HEK293 (cell line): ENCODE measurements around the gene INO80E.

Experiments
- CTCF ChIA-PET: fragments of 350-600 bp; formaldehyde crosslinking; extraction: SDS; loops from one replicate; lab custom pipeline; 2021; ENCODE audit warnings: antibody characterized with exemption; lab: Yijun Ruan, JAX
- POLR2A ChIA-PET: fragments of 300-600 bp; formaldehyde crosslinking; extraction: SDS; loops from one replicate; lab custom pipeline; 2020; ENCODE audit warnings: antibody characterized with exemption, inconsistent platforms; lab: Yijun Ruan, JAX
- H3K27ac ChIP-seq: fragments of 200-500 bp; sonication (Bioruptor generic); 2 replicates; pipeline ENCODE4 v1.5.1; 2014; ENCODE audit warnings: low read depth, low read length, control low read depth, inconsistent platforms; ENCODE audit errors: extremely low read depth
- H3K36me3 ChIP-seq, 2 experiments: fragments of 200-500 bp in 1 of 2; sonication (Bioruptor generic) in 1 of 2; 1 replicate in 1 of 2; 2 replicates in 1 of 2; pipeline ENCODE4 v1.5.1; 2014 to 2017; ENCODE audit warnings: inconsistent platforms in 2 of 2, low read length in 2 of 2; ENCODE audit not compliant: control insufficient read depth in 2 of 2, insufficient read depth in 1 of 2
- H3K4me1 ChIP-seq: fragments of 200-500 bp; sonication (Bioruptor generic); 2 replicates; pipeline ENCODE4 v1.5.1; 2014; ENCODE audit warnings: mild to moderate bottlenecking, low read length, inconsistent platforms; ENCODE audit not compliant: control insufficient read depth, insufficient read depth
- H3K4me3 ChIP-seq: 2 replicates; pipeline ENCODE4 v1.5.1; 2011; ENCODE audit warnings: low read depth, mild to moderate bottlenecking, control low read depth, low read length, moderate library complexity
- H3K9me3 ChIP-seq: fragments of 200-500 bp; sonication (Bioruptor generic); 2 replicates; pipeline ENCODE4 v1.5.1; 2014; ENCODE audit warnings: low read depth, low read length, inconsistent platforms; ENCODE audit not compliant: control insufficient read depth, insufficient read depth
- FEZF1 ChIP-seq: fragments of 450-650 bp; formaldehyde crosslinking; IDR thresholded peaks from 2 replicates; pipeline ENCODE4 v1.5.1; 2016; ENCODE audit warnings: missing biosample characterization, missing genetic modification characterization
- GLIS2 ChIP-seq: fragments of 450-650 bp; formaldehyde crosslinking; IDR thresholded peaks from 2 replicates; pipeline ENCODE4 v1.5.1; 2016; ENCODE audit warnings: missing biosample characterization, missing genetic modification characterization
- KLF1 ChIP-seq: fragments of 450-650 bp; formaldehyde crosslinking; IDR thresholded peaks from 2 replicates; pipeline ENCODE4 v1.5.1; 2016; ENCODE audit warnings: missing biosample characterization, missing genetic modification characterization
- KLF8 ChIP-seq: fragments of 450-650 bp; formaldehyde crosslinking; IDR thresholded peaks from 2 replicates; pipeline ENCODE4 v1.5.1; 2016; ENCODE audit warnings: missing biosample characterization, missing genetic modification characterization
- KLF9 ChIP-seq: fragments of 450-650 bp; formaldehyde crosslinking; IDR thresholded peaks from 2 replicates; pipeline ENCODE4 v1.5.1; 2016; ENCODE audit warnings: missing biosample characterization, missing genetic modification characterization, low read depth
- PRDM6 ChIP-seq: fragments of 450-650 bp; formaldehyde crosslinking; IDR thresholded peaks from 2 replicates; pipeline ENCODE4 v1.5.1; 2017; ENCODE audit warnings: missing biosample characterization, missing genetic modification characterization
- SETDB1 ChIP-seq: IDR thresholded peaks from one replicate; pipeline ENCODE4 v1.6.1; 2017; ENCODE audit warnings: mild to moderate bottlenecking, low read length, moderate library complexity, mixed read lengths; ENCODE audit not compliant: insufficient read length
- TCF7L2 ChIP-seq: IDR thresholded peaks from 2 replicates; pipeline ENCODE4 v1.6.1; 2011; ENCODE audit warnings: low read depth, mild to moderate bottlenecking, inconsistent platforms, low read length, moderate library complexity, borderline replicate concordance
- TSHZ1 ChIP-seq: fragments of 450-650 bp; formaldehyde crosslinking; IDR thresholded peaks from 2 replicates; pipeline ENCODE4 v1.5.1; 2016; ENCODE audit warnings: missing biosample characterization, missing genetic modification characterization, borderline replicate concordance
- YY2 ChIP-seq: fragments of 450-650 bp; formaldehyde crosslinking; IDR thresholded peaks from 2 replicates; pipeline ENCODE4 v1.5.1; 2016; ENCODE audit warnings: missing biosample characterization, missing genetic modification characterization
- ZNF114 ChIP-seq: fragments of 450-650 bp; formaldehyde crosslinking; IDR thresholded peaks from 2 replicates; pipeline ENCODE4 v1.5.0; 2017; ENCODE audit warnings: missing biosample characterization, missing genetic modification characterization
- ZNF214 ChIP-seq: fragments of 450-650 bp; formaldehyde crosslinking; IDR thresholded peaks from 2 replicates; pipeline ENCODE4 v1.5.1; 2017; ENCODE audit warnings: missing biosample characterization, mild to moderate bottlenecking, missing genetic modification characterization, borderline replicate concordance
- ZNF239 ChIP-seq: fragments of 450-650 bp; formaldehyde crosslinking; IDR thresholded peaks from 2 replicates; pipeline ENCODE4 v1.5.1; 2016; ENCODE audit warnings: missing biosample characterization, missing genetic modification characterization
- ZNF350 ChIP-seq: fragments of 450-650 bp; formaldehyde crosslinking; IDR thresholded peaks from 2 replicates; pipeline ENCODE4 v1.5.0; 2017; ENCODE audit warnings: missing biosample characterization, mild to moderate bottlenecking, missing genetic modification characterization
- ZNF37A ChIP-seq: fragments of 450-650 bp; IDR thresholded peaks from 2 replicates; pipeline ENCODE4 v1.5.1; 2018; ENCODE audit warnings: missing biosample characterization, missing genetic modification characterization
- ZNF426 ChIP-seq: fragments of 450-650 bp; formaldehyde crosslinking; IDR thresholded peaks from 2 replicates; pipeline ENCODE4 v1.5.1; 2017; ENCODE audit warnings: missing biosample characterization, missing genetic modification characterization, mild to moderate bottlenecking, inconsistent platforms, moderate library complexity
- ZNF530 ChIP-seq: fragments of 450-650 bp; formaldehyde crosslinking; IDR thresholded peaks from 2 replicates; pipeline ENCODE4 v1.5.1; 2016; ENCODE audit warnings: low read depth, missing biosample characterization, missing genetic modification characterization
- ZNF544 ChIP-seq: fragments of 450-650 bp; formaldehyde crosslinking; IDR thresholded peaks from 2 replicates; pipeline ENCODE4 v1.5.0; 2017; ENCODE audit warnings: missing biosample characterization, missing genetic modification characterization
- ZNF548 ChIP-seq: fragments of 450-650 bp; formaldehyde crosslinking; IDR thresholded peaks from 2 replicates; pipeline ENCODE4 v1.5.1; 2016; ENCODE audit warnings: missing biosample characterization, missing genetic modification characterization
- ZNF555 ChIP-seq: fragments of 450-650 bp; formaldehyde crosslinking; conservative IDR thresholded peaks from 2 replicates; pipeline ENCODE4 v1.5.1; 2017; ENCODE audit warnings: missing biosample characterization, mild to moderate bottlenecking, missing genetic modification characterization, inconsistent platforms
- ZNF629 ChIP-seq: fragments of 450-650 bp; formaldehyde crosslinking; IDR thresholded peaks from 2 replicates; pipeline ENCODE4 v1.5.1; 2017; ENCODE audit warnings: missing biosample characterization, missing genetic modification characterization
- ZNF658 ChIP-seq: fragments of 450-650 bp; formaldehyde crosslinking; IDR thresholded peaks from 2 replicates; pipeline ENCODE4; 2016; ENCODE audit warnings: missing biosample characterization, missing genetic modification characterization
- ZNF677 ChIP-seq: fragments of 450-650 bp; IDR thresholded peaks from 2 replicates; pipeline ENCODE4 v1.5.0; 2018; ENCODE audit warnings: missing biosample characterization, mild to moderate bottlenecking, missing genetic modification characterization, moderate library complexity
- ZNF791 ChIP-seq: fragments of 450-650 bp; formaldehyde crosslinking; IDR thresholded peaks from 2 replicates; pipeline ENCODE4 v1.5.1; 2016; ENCODE audit warnings: missing biosample characterization, missing genetic modification characterization
- ZNF830 ChIP-seq: fragments of 450-650 bp; IDR thresholded peaks from 2 replicates; pipeline ENCODE4 v1.5.0; 2018; ENCODE audit warnings: missing biosample characterization, missing genetic modification characterization, low read depth, mild to moderate bottlenecking, moderate library complexity
- ZNF843 ChIP-seq: fragments of 450-650 bp; formaldehyde crosslinking; IDR thresholded peaks from 2 replicates; pipeline ENCODE4 v1.5.1; 2016; ENCODE audit warnings: missing biosample characterization, missing genetic modification characterization
- TF ChIP-seq, protein P1 (sequence below): fragments of 450-650 bp; formaldehyde crosslinking; IDR thresholded peaks from 2 replicates; pipeline ENCODE4 v1.5.1; 2016; ENCODE audit warnings: missing biosample characterization, missing genetic modification characterization
- TF ChIP-seq, protein P2 (sequence below): fragments of 450-650 bp; formaldehyde crosslinking; IDR thresholded peaks from 2 replicates; pipeline ENCODE4 v1.5.1; 2016; ENCODE audit warnings: missing biosample characterization, missing genetic modification characterization
- TF ChIP-seq, protein P3 (sequence below): fragments of 450-650 bp; formaldehyde crosslinking; IDR thresholded peaks from 2 replicates; pipeline ENCODE4 v1.5.1; 2016; ENCODE audit warnings: missing biosample characterization, missing genetic modification characterization

Gene INO80E

DNA sequence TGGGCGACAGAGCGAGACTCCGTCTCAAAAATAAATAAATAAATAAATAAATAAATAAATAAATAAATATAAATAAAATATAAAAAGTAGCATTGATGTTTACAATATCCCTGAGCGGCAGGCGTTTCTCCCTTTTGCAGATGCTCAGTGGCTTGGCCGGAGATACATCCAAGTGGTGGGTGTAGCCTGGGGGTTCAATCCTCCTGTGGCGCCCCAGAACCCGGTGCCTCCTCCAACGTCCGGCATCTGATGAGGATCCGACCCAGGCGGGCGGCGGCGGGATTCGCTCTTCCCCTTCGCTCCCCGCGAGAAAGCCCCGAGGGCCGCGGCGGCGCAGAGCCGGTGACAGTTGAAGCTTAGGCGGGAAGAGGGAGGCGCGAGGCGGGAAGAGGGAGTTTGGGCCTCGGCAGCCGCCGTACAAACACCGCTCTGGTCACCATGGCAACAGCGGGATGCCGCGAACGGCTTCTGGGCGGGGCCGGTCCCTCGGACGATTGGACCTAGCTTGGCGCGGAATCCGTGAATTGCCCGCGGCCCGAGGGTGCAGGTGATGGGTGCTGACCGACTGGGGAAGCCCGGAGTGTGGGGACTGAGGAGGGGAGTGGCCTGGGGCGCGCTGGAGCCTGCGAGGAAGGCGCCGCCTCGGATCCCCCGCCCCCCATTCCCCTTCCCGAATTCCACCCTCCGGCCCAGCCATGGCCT lies 56.8 kb downstream of the INO80E start:
- CTCF ChIA-PET = interaction anchor here (0.6 to 1.8 kb wide), 4 partner anchors 20 to 1491 kb away, joined by 3 to 16 read pairs (median 4); partner anchors contain the start of gene TLCD3B
- POLR2A ChIA-PET = interaction anchor here (0.7 to 6.5 kb wide), 10 partner anchors 9 to 606 kb away, joined by 3 to 66 read pairs (median 4); partner anchors contain the start of genes ALDOA, CORO1A, FBRS and PPP4C
- no peak for TF ChIP-seq ZNF677
- no peak for TF ChIP-seq ZNF830 (tag by site-specific recombination)
- TF ChIP-seq ZNF548 (tag by site-specific recombination) = no peak
- TF ChIP-seq, protein P1, sequence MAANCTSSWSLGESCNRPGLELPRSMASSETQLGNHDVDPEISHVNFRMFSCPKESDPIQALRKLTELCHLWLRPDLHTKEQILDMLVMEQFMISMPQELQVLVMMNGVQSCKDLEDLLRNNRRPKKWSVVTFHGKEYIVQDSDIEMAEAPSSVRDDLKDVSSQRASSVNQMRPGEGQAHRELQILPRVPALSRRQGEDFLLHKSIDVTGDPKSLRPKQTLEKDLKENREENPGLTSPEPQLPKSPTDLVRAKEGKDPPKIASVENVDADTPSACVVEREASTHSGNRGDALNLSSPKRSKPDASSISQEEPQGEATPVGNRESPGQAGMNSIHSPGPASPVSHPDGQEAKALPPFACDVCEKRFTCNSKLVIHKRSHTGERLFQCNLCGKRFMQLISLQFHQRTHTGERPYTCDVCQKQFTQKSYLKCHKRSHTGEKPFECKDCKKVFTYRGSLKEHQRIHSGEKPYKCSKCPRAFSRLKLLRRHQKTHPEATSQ = peak; percentile 66
- peak; percentile 94; the same call in 1 of the 2 replicates for TF ChIP-seq ZNF530
- no peak for TF ChIP-seq YY2
- no peak for TF ChIP-seq ZNF350
- TF ChIP-seq ZNF37A (tag by site-specific recombination) = no peak
- peak; percentile 87 for TF ChIP-seq ZNF791 (tag by site-specific recombination)
- no peak; the same call in 1 of the 2 replicates for TF ChIP-seq FEZF1 (tag by site-specific recombination)
- TF ChIP-seq ZNF658 = no peak
- peak; percentile 87 for TF ChIP-seq TSHZ1 (tag by site-specific recombination)
- TF ChIP-seq, protein P2, sequence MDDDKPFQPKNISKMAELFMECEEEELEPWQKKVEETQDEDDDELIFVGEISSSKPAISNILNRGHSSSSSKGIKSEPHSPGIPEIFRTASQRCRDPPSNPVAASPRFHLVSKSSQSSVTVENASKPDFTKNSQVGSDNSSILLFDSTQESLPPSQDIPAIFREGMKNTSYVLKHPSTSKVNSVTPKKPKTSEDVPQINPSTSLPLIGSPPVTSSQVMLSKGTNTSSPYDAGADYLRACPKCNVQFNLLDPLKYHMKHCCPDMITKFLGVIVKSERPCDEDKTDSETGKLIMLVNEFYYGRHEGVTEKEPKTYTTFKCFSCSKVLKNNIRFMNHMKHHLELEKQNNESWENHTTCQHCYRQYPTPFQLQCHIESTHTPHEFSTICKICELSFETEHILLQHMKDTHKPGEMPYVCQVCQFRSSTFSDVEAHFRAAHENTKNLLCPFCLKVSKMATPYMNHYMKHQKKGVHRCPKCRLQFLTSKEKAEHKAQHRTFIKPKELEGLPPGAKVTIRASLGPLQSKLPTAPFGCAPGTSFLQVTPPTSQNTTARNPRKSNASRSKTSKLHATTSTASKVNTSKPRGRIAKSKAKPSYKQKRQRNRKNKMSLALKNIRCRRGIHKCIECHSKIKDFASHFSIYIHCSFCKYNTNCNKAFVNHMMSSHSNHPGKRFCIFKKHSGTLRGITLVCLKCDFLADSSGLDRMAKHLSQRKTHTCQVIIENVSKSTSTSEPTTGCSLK (tag by site-specific recombination) = no peak
- TF ChIP-seq, protein P3, sequence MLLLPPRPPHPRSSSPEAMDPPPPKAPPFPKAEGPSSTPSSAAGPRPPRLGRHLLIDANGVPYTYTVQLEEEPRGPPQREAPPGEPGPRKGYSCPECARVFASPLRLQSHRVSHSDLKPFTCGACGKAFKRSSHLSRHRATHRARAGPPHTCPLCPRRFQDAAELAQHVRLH (tag by site-specific recombination) = peak; percentile 87; the same call in 1 of the 2 replicates
- TF ChIP-seq ZNF555 = peak; percentile 99
- no peak for TF ChIP-seq PRDM6 (tag by site-specific recombination)
- TF ChIP-seq KLF1 (tag by site-specific recombination) = peak; percentile 87
- TF ChIP-seq ZNF544 = no peak
- peak; percentile 95 for TF ChIP-seq KLF8
- peak; percentile 100 for TF ChIP-seq ZNF426 (tag by site-specific recombination)
- TF ChIP-seq GLIS2 (tag by site-specific recombination) = 0 out of 2 replicates have a peak, but pooled peaks have one; percentile 21
- peak; percentile 41; the same call in 1 of the 2 replicates for TF ChIP-seq ZNF214
- no peak for TF ChIP-seq ZNF114 (tag by site-specific recombination)
- no peak for TF ChIP-seq ZNF239
- peak; percentile 92 for TF ChIP-seq KLF9 (tag by site-specific recombination)
- peak; percentile 92 for TF ChIP-seq ZNF629 (tag by site-specific recombination)
- peak; percentile 80 for TF ChIP-seq ZNF843 (tag by site-specific recombination)
- peak; percentile 17 for TF ChIP-seq SETDB1
- no peak for TF ChIP-seq TCF7L2

More for the DNA sequence above, 56.8 kb downstream of the INO80E start:
- Histone ChIP-seq H3K4me1 (peaks cover 3% of the 10 kb centered on the region; the same call in 1 of the 2 replicates), H3K4me3 (peak overlapping the region; percentile 63), H3K27ac (peak overlapping the region; percentile 65), H3K36me3 (peaks cover 0 to 11% of the 10 kb centered on the region in 2 experiments; a peak in 2 of 3 replicates), H3K9me3 (no peaks in the 10 kb centered on the region)
